A549 (cell line): ENCODE measurements around the gene STAT5B. TPM values are rescaled to one million over a fixed set of nuclear protein-coding genes. Genes with fewer than 3 reads are reported as not detected.

Experiments
- ATAC-seq, 2 experiments: fragments of 200-7000 bp in 1 of 2; fragments of >200 bp in 1 of 2; cut with Nextera tagmentation in 1 of 2; cut with Tn5 transposase in 1 of 2; 3 replicates each; pipeline versions ENCODE4 v1.8.0 to v1.9.1; 2018 to 2020; ENCODE audit warnings: mild to moderate bottlenecking in 1 of 2, moderate library complexity in 1 of 2
- CTCF ChIA-PET: fragments of 300-600 bp; sonication (Branson Sonifier 250); formaldehyde crosslinking; extraction: SDS; loops from one replicate; lab custom pipeline; 2021; ENCODE audit warnings: antibody characterized with exemption, inconsistent platforms; lab: Yijun Ruan, JAX
- POLR2A ChIA-PET: fragments of 350-600 bp; formaldehyde crosslinking; extraction: SDS; loops from one replicate; lab custom pipeline; 2021; ENCODE audit warnings: antibody characterized with exemption, inconsistent platforms; lab: Yijun Ruan, JAX
- DNase-seq, 2 experiments: peaks; one replicate each; pipeline versions ENCODE4 v3.0.0 to v3.0.0-alpha.2; 2011 to 2016; ENCODE audit warnings: low read depth in 1 of 2, low spot score in 1 of 2
- FAIRE-seq: peaks from 2 replicates; lab custom pipeline; 2011; peaks lifted over from hg19 to GRCh38; lab: Jason Lieb, UNC
- H3K27ac ChIP-seq, 2 experiments: fragments of >200 bp; sonication (Bioruptor Twin); formaldehyde crosslinking; 3 replicates each; pipeline ENCODE4 v1.5.1; 2016 to 2017
- H3K4me1 ChIP-seq: fragments of >200 bp; sonication (Bioruptor Twin); formaldehyde crosslinking; 3 replicates; pipeline ENCODE4 v1.6.1; 2016
- H3K4me2 ChIP-seq: fragments of >200 bp; sonication (Bioruptor Twin); formaldehyde crosslinking; 3 replicates; pipeline ENCODE4 v1.6.1; 2016
- H3K4me3 ChIP-seq: fragments of >200 bp; sonication (Bioruptor Twin); formaldehyde crosslinking; 3 replicates; pipeline ENCODE4 v1.5.1; 2016
- H3K9me3 ChIP-seq: fragments of >200 bp; sonication (Bioruptor Twin); formaldehyde crosslinking; 3 replicates; pipeline ENCODE4 v1.6.1; 2016
- ATOH8 ChIP-seq: fragments of 250-450 bp; sonication (Bioruptor Pico); IDR thresholded peaks from 2 replicates; pipeline ENCODE4 v1.5.0; 2020; ENCODE audit warnings: low read depth, mild to moderate bottlenecking, moderate library complexity
- CBX2 ChIP-seq: fragments of 200-600 bp; sonication (generic); IDR thresholded peaks from 2 replicates; pipeline ENCODE4 v1.6.1; 2016; ENCODE audit warnings: low read depth, mild to moderate bottlenecking, borderline replicate concordance
- CBX8 ChIP-seq: fragments of 200-600 bp; sonication (generic); IDR thresholded peaks from 2 replicates; pipeline ENCODE4 v1.6.1; 2016
- CEBPB ChIP-seq, 2 experiments: fragments of >200 bp in 1 of 2; sonication (Bioruptor Twin) in 1 of 2; formaldehyde crosslinking in 1 of 2; IDR thresholded peaks; 2 replicates each; pipeline ENCODE4 v1.6.1; 2012 to 2016
- FOSB ChIP-seq: fragments of 250-450 bp; sonication (Bioruptor Pico); IDR thresholded peaks from 2 replicates; pipeline ENCODE4 v1.5.0; 2020; ENCODE audit warnings: mild to moderate bottlenecking, moderate library complexity
- FOSL2 ChIP-seq, 2 experiments: fragments of 450-650 bp in 1 of 2; fragments of >200 bp in 1 of 2; sonication (Bioruptor Twin) in 1 of 2; formaldehyde crosslinking; IDR thresholded peaks; 2 replicates each; pipeline versions ENCODE4 v1.5.0 to v1.6.1; 2016 to 2020; ENCODE audit warnings: mild to moderate bottlenecking in 1 of 2, moderate library complexity in 1 of 2
- GATA3 ChIP-seq: IDR thresholded peaks from 2 replicates; pipeline ENCODE4 v1.6.1; 2012; ENCODE audit warnings: borderline replicate concordance
- HOXA7 ChIP-seq: fragments of 250-450 bp; sonication (Bioruptor Pico); IDR thresholded peaks from 2 replicates; pipeline ENCODE4 v1.5.0; 2020; ENCODE audit warnings: mild to moderate bottlenecking, moderate library complexity
- MAZ ChIP-seq: fragments of 150-350 bp; IDR thresholded peaks from 2 replicates; pipeline ENCODE4 v1.6.1; 2014; ENCODE audit warnings: antibody characterized with exemption, low read depth, low read length, borderline replicate concordance
- RCOR1 ChIP-seq: fragments of 150-350 bp; IDR thresholded peaks from 2 replicates; pipeline ENCODE4 v1.6.1; 2014; ENCODE audit warnings: antibody characterized with exemption, low read length, low read depth
- RFX5 ChIP-seq: fragments of 450-650 bp; IDR thresholded peaks from 2 replicates; pipeline ENCODE4 v1.7.1; 2014; ENCODE audit warnings: antibody characterized with exemption, mild to moderate bottlenecking, moderate library complexity
- TFCP2L1 ChIP-seq: fragments of 250-450 bp; sonication (Bioruptor Pico); IDR thresholded peaks from 2 replicates; pipeline ENCODE4 v1.5.0; 2021; ENCODE audit warnings: mild to moderate bottlenecking
- WGBS: methylation state at CpG from one replicate; pipeline ENCODE4 v1.1.6; 2017; ENCODE audit errors: missing lambda C conversion rate; 5-methylcytosine and 5-hydroxymethylcytosine counted together
- polyA plus RNA-seq, 4 experiments: library from polyadenylated mRNA; depleted of rRNA in 3 of 4; stranded (reverse); fragments of >200 nt; fragmentation: RNase III in 1 of 4; extraction: RNeasy Plus Mini Kit Qiagen cat#74134 plus additional on column Dnase treatment in 1 of 4; gene quantifications; 2 replicates in 3 of 4; 3 replicates in 1 of 4; pipeline ENCODE4 v1.2.3, GENCODE V29; 2011 to 2017
- TF ChIP-seq, protein P1 (sequence below): fragments of >200 bp; sonication (Bioruptor Twin); formaldehyde crosslinking; IDR thresholded peaks from 2 replicates; pipeline ENCODE4 v1.6.1; 2016
- TF ChIP-seq, protein P2 (sequence below): fragments of 200-600 bp; sonication (generic); IDR thresholded peaks from 2 replicates; pipeline ENCODE4 v1.6.1; 2016; ENCODE audit warnings: antibody characterized with exemption, mild to moderate bottlenecking, moderate library complexity

The STAT5B gene
- polyA plus RNA-seq, 2 of the 4 experiments (the other 2 are of a cell fraction), result 31.2 to 37.6 TPM

GRCh38 chr17:42249681-42250446, 26.3 kb downstream of the STAT5B start:
- TF ChIP-seq CBX2 (no peak), RFX5 (no peak), CBX8 (no peak), FOSB (no peak), RCOR1 (no peak), HOXA7 (CRISPR knock-in tag) (no peak), TFCP2L1 (CRISPR knock-in tag) (no peak)
- TF ChIP-seq, all 56 proteins: peak for 0
- H3K4me2 ChIP-seq, result no peak overlapping the region
- FAIRE-seq (no peak), ATAC-seq (no peak), DNase-seq (no peak)
- peaks cover 50% of the 10 kb centered on the region for H3K4me1 ChIP-seq
- no peak overlapping the region for H3K27ac ChIP-seq
- peaks cover 8% of the 10 kb centered on the region; the same call in 1 of the 3 replicates for H3K9me3 ChIP-seq
- ChIA-PET POLR2A (no interaction called here), CTCF (interaction anchor here (0.7 to 6.1 kb wide), 10 partner anchors 10 to 229 kb away, joined by 3 to 34 read pairs (median 5); partner anchors contain the start of gene NKIRAS2)
- WGBS, result 90% methylated on average over 14 of the region's 14 CpGs
- H3K4me3 ChIP-seq, result no peak overlapping the region

DNA sequence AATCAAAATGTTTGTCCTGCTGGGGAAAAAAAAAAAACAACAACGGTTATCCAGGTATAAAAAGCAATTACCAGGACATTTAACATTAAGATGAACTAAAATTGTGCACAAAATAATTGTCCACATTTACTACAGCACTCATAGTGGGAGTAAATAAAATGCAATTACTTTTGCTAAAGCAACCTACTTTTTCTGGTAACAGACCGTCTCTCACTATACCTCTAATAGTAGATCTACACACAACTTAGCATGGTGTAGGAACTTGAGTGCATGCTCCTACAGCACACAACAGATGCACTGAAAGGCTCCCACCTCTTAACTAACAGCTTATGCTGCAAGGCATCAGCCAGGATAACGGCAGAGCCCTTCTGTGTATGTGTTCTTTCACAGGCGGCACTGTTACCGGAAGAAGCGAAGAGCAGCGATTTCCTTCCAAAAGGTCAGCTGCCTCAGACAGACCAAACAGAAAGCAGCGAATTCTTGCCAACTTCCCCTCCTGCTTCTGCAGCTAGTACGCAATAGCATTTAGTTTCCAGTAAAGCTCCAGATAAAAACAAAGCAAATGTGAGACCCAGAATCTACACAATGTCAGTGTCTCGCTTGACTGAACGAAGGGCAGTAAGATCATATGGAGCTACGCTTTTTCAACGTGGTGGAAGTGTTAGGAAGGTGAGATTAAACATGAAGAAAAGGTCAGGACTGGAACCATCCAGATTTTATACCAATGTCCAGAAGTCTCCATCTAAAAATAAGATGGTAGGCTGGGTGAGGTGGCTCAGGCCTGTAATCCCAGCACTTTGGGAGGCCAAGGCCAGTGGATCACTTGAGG, 27.6 kb downstream of the STAT5B start:
- Histone ChIP-seq H3K4me1 (peaks cover 39% of the 10 kb centered on the region), H3K4me2 (no peak overlapping the region), H3K4me3 (no peak overlapping the region), H3K9me3 (peaks cover 8% of the 10 kb centered on the region; the same call in 1 of the 3 replicates), H3K27ac (no peak overlapping the region)
- ChIA-PET CTCF (interaction anchor here (0.6 to 6.1 kb wide), 9 partner anchors 10 to 97 kb away, joined by 3 to 34 read pairs (median 3); partner anchors contain the start of gene HCRT), POLR2A (no interaction called here)
- ATAC-seq (no peak), FAIRE-seq (no peak), DNase-seq (no peak)
- TF ChIP-seq FOSL2 (IDR thresholded peaks at IDR 0.05) (no peak), FOSL2 (CRISPR knock-in tag; IDR thresholded peaks at IDR 0.05) (no peak), MAZ (no peak), CBX2 (no peak), RFX5 (no peak)
- WGBS, result 91% methylated on average over 13 of the region's 13 CpGs

- Histone ChIP-seq H3K27ac (peak overlapping the region in 1 of 2 experiments; percentile 42; a peak in 2 of 6 replicates), H3K4me2 (no peak overlapping the region), H3K4me3 (no peak overlapping the region), H3K4me1 (peaks cover 39% of the 10 kb centered on the region), H3K9me3 (peaks cover 8% of the 10 kb centered on the region; the same call in 1 of the 3 replicates)
- CTCF ChIA-PET, result interaction anchor here (1.5 to 6.1 kb wide), 3 partner anchors 10 to 63 kb away, joined by 7 to 34 read pairs (median 13); partner anchors contain the start of gene HCRT
- ATAC-seq (peak in 1 of 2 experiments; percentile 38; a peak in 1 of 6 replicates), FAIRE-seq (no peak), DNase-seq (peak in 1 of 2 experiments; percentile 63)
- WGBS, result 90% methylated on average over 5 of the region's 5 CpGs
- TF ChIP-seq ATOH8 (CRISPR knock-in tag) (no peak), FOSL2 (IDR thresholded peaks at IDR 0.05) (0 out of 2 replicates have a peak, but pooled peaks have one; percentile 12), FOSL2 (CRISPR knock-in tag; IDR thresholded peaks at IDR 0.05) (peak; percentile 36; the same call in 1 of the 2 replicates), CEBPB (IDR thresholded peaks at IDR 0.05) (peak; percentile 58 to 94; a peak in 3 of 4 replicates), GATA3 (0 out of 2 replicates have a peak, but pooled peaks have one; percentile 13)
- TF ChIP-seq, protein P1, sequence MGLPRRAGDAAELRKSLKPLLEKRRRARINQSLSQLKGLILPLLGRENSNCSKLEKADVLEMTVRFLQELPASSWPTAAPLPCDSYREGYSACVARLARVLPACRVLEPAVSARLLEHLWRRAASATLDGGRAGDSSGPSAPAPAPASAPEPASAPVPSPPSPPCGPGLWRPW, result peak; percentile 56; the same call in 1 of the 2 replicates
- TF ChIP-seq, protein P2, sequence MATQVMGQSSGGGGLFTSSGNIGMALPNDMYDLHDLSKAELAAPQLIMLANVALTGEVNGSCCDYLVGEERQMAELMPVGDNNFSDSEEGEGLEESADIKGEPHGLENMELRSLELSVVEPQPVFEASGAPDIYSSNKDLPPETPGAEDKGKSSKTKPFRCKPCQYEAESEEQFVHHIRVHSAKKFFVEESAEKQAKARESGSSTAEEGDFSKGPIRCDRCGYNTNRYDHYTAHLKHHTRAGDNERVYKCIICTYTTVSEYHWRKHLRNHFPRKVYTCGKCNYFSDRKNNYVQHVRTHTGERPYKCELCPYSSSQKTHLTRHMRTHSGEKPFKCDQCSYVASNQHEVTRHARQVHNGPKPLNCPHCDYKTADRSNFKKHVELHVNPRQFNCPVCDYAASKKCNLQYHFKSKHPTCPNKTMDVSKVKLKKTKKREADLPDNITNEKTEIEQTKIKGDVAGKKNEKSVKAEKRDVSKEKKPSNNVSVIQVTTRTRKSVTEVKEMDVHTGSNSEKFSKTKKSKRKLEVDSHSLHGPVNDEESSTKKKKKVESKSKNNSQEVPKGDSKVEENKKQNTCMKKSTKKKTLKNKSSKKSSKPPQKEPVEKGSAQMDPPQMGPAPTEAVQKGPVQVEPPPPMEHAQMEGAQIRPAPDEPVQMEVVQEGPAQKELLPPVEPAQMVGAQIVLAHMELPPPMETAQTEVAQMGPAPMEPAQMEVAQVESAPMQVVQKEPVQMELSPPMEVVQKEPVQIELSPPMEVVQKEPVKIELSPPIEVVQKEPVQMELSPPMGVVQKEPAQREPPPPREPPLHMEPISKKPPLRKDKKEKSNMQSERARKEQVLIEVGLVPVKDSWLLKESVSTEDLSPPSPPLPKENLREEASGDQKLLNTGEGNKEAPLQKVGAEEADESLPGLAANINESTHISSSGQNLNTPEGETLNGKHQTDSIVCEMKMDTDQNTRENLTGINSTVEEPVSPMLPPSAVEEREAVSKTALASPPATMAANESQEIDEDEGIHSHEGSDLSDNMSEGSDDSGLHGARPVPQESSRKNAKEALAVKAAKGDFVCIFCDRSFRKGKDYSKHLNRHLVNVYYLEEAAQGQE, result no peak
- POLR2A ChIA-PET, result no interaction called here
These were observed 28.5 kb downstream of the STAT5B start for GRCh38 chr17:42247734-42248133.
